DOHH2 (cell line): ENCODE data around the gene MYCBP2.

Experiments used
- H3F3A ChIP-seq: fragments of 200-600 bp; sonication (generic), shearing (Covaris generic); 2 replicates; pipeline ENCODE4 v1.6.0; 2016; ENCODE audit warnings: antibody characterized with exemption, mild to moderate bottlenecking; ENCODE audit not compliant: control insufficient read depth, insufficient read depth
- H3K27ac ChIP-seq: fragments of 200-600 bp; sonication (generic); 2 replicates; pipeline ENCODE4 v1.5.1; 2014; ENCODE audit warnings: low read depth, mild to moderate bottlenecking, low read length, moderate library complexity
- H3K27me3 ChIP-seq: fragments of 200-600 bp; sonication (generic); 2 replicates; pipeline ENCODE4 v1.6.1; 2014; ENCODE audit warnings: mild to moderate bottlenecking, low read length, mixed read lengths; ENCODE audit not compliant: control insufficient read depth
- H3K36me3 ChIP-seq: fragments of 200-600 bp; sonication (generic); 2 replicates; pipeline ENCODE4 v1.6.1; 2014; ENCODE audit warnings: mild to moderate bottlenecking, low read length, moderate library complexity, mixed read lengths; ENCODE audit not compliant: control insufficient read depth
- H3K4me1 ChIP-seq: fragments of 200-600 bp; sonication (generic); 2 replicates; pipeline ENCODE4 v1.6.1; 2014; ENCODE audit warnings: mild to moderate bottlenecking, low read length, mixed read lengths; ENCODE audit not compliant: control insufficient read depth
- H3K4me2 ChIP-seq: fragments of 200-600 bp; sonication (generic); 2 replicates; pipeline ENCODE4 v1.6.0; 2014; ENCODE audit warnings: mild to moderate bottlenecking, low read length, moderate library complexity
- H3K4me3 ChIP-seq: fragments of 200-600 bp; sonication (generic); 2 replicates; pipeline ENCODE4 v1.5.1; 2014; ENCODE audit warnings: mild to moderate bottlenecking, low read length, mixed read lengths
- H3K79me2 ChIP-seq: fragments of 200-600 bp; sonication (generic); 2 replicates; pipeline ENCODE4 v1.6.1; 2014; ENCODE audit warnings: mild to moderate bottlenecking, low read length, mixed read lengths; ENCODE audit not compliant: control insufficient read depth
- H3K9me2 ChIP-seq: fragments of 200-600 bp; sonication (generic); replicated peaks from 2 replicates; pipeline ENCODE4 v1.6.1; 2014; ENCODE audit warnings: mild to moderate bottlenecking, low read length, mixed read lengths; ENCODE audit not compliant: control insufficient read depth
- H3K9me3 ChIP-seq: fragments of 200-600 bp; sonication (generic); 2 replicates; pipeline ENCODE4 v1.6.1; 2014; ENCODE audit warnings: antibody characterized with exemption, low read length, mixed read lengths; ENCODE audit not compliant: control insufficient read depth, insufficient read depth
- H4K20me1 ChIP-seq: fragments of 200-600 bp; sonication (generic); 2 replicates; pipeline ENCODE4 v1.6.0; 2014; ENCODE audit warnings: low read depth, mild to moderate bottlenecking, antibody characterized with exemption, low read length, moderate library complexity; ENCODE audit not compliant: control insufficient read depth, insufficient read depth
- EZH2phosphoT487 ChIP-seq: fragments of 200-600 bp; sonication (generic); IDR thresholded peaks from 2 replicates; pipeline ENCODE4 v1.6.1; 2017; ENCODE audit warnings: borderline replicate concordance, mild to moderate bottlenecking, antibody characterized with exemption, low read length, moderate library complexity, mixed read lengths
- TF ChIP-seq, protein P1 (sequence below): fragments of 200-600 bp; sonication (generic); IDR thresholded peaks from one replicate; pipeline ENCODE4 v1.5.1; 2014; ENCODE audit warnings: antibody characterized with exemption, mild to moderate bottlenecking, low read depth, low read length; ENCODE audit not compliant: poor library complexity, severe bottlenecking

The MYCBP2 gene

DNA sequence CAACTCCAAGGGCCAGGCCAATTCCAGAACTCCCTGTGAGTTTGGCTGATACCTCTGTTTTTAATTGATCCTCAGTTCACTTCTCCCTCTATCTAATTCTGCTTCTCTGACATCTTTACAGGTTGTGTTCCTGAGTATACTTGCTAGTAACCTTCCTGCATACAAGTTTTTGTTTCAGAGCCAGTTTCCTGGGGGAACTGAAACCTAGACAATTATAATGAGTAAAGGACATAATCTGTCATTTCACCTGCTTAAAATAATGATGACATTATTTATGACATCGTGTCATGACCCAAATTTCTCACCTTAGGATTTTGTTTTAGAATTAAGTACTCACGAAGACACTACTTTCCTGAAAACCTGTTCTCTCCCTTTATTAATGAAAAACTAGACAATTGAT lies 12.5 kb upstream of the MYCBP2 start:
- Histone ChIP-seq H3K79me2 (no peaks in the 10 kb centered on the region), H3K27me3 (no peaks in the 10 kb centered on the region), H3K4me2 (peak overlapping the region; percentile 65), H3K9me3 (no peaks in the 10 kb centered on the region), H3K4me3 (peak overlapping the region; percentile 48), H4K20me1 (no peaks in the 10 kb centered on the region), H3K9me2 (no peaks in the 10 kb centered on the region), H3F3A (peaks cover 2% of the 10 kb centered on the region; the same call in 1 of the 2 replicates), H3K27ac (peak overlapping the region; percentile 63), H3K36me3 (no peaks in the 10 kb centered on the region), H3K4me1 (peaks cover 40% of the 10 kb centered on the region)
- no peak for TF ChIP-seq EZH2phosphoT487
- TF ChIP-seq, protein P1, sequence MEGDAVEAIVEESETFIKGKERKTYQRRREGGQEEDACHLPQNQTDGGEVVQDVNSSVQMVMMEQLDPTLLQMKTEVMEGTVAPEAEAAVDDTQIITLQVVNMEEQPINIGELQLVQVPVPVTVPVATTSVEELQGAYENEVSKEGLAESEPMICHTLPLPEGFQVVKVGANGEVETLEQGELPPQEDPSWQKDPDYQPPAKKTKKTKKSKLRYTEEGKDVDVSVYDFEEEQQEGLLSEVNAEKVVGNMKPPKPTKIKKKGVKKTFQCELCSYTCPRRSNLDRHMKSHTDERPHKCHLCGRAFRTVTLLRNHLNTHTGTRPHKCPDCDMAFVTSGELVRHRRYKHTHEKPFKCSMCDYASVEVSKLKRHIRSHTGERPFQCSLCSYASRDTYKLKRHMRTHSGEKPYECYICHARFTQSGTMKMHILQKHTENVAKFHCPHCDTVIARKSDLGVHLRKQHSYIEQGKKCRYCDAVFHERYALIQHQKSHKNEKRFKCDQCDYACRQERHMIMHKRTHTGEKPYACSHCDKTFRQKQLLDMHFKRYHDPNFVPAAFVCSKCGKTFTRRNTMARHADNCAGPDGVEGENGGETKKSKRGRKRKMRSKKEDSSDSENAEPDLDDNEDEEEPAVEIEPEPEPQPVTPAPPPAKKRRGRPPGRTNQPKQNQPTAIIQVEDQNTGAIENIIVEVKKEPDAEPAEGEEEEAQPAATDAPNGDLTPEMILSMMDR, result no peak

DNA sequence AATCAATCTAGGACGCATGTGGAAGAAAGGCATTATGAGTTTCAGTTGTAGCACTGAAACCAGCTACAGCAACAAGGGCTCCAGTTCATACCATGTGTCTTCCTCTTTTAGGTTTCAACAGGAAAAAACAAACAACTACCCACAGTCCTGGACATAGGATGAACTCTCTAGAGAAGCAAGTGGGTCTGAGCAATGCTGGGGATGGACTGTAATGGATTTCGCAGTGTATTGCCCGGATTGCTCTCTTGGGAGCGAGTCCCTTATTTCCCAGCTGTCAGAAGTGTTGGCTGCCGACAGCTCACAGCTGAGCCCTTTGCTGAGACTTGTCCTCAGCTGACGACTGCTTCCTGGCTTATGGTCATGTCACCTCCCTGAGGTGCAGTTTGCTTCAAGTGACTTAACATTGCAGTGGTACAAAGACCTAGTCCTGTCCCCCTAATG lies 12.1 kb upstream of the MYCBP2 start:
- Histone ChIP-seq H3F3A (peaks cover 2% of the 10 kb centered on the region; the same call in 1 of the 2 replicates), H3K4me1 (peaks cover 40% of the 10 kb centered on the region), H3K27ac (peak overlapping the region; percentile 63), H4K20me1 (no peaks in the 10 kb centered on the region), H3K4me2 (peak overlapping the region; percentile 65), H3K4me3 (peak overlapping the region; percentile 48), H3K9me3 (no peaks in the 10 kb centered on the region), H3K27me3 (no peaks in the 10 kb centered on the region), H3K36me3 (no peaks in the 10 kb centered on the region), H3K9me2 (no peaks in the 10 kb centered on the region), H3K79me2 (no peaks in the 10 kb centered on the region)
- TF ChIP-seq EZH2phosphoT487, result no peak
- TF ChIP-seq, protein P1, result no peak

DNA sequence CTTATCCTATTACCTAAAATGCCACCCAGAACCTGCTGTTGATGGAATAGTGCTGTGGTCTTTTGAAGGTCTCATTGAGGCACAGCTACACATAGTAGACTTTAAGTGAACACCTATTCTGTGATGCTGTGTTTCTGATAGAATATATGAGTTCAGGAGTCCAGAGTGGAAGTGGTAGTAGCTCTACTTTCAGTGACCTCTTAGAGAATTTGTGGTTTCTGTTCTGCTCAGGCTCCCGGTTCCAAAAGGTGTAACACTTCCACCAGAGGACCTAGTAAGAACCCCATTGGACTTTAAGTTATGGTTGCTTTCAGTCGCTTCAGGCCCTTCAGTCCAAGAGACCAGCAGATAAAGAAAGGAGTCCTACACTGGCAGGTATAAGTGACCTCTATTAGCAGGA lies 11.4 kb upstream of the MYCBP2 start:
- H3K4me2 ChIP-seq, result peak overlapping the region; percentile 65

More for the DNA sequence above, 11.4 kb upstream of the MYCBP2 start:
- Histone ChIP-seq H3K27ac (peak overlapping the region; percentile 63), H3F3A (peaks cover 2% of the 10 kb centered on the region; the same call in 1 of the 2 replicates), H3K4me3 (peak overlapping the region; percentile 48), H3K27me3 (no peaks in the 10 kb centered on the region), H3K9me3 (no peaks in the 10 kb centered on the region), H3K4me1 (peaks cover 40% of the 10 kb centered on the region), H3K9me2 (no peaks in the 10 kb centered on the region), H4K20me1 (no peaks in the 10 kb centered on the region), H3K79me2 (no peaks in the 10 kb centered on the region), H3K36me3 (no peaks in the 10 kb centered on the region)
- TF ChIP-seq, protein P1, result no peak
- TF ChIP-seq EZH2phosphoT487, result no peak
